HG03521 (cell line): ENCODE measurements around the gene CCT5.
"Not testable (repeated sequence)": the region's sequence is repeated elsewhere in the genome, so short reads cannot be mapped to it uniquely, and the experiment has no call there.

ENCODE experiments used
- ATAC-seq: cut with Tn5 transposase; IDR thresholded peaks from one replicate; pipeline ENCODE4 v1.9.1; 2021; ENCODE audit warnings: mild to moderate bottlenecking, moderate library complexity; ENCODE audit not compliant: unreplicated experiment

Gene CCT5

GRCh38 chr5:10244342-10244944, 5.6 kb upstream of the CCT5 start:
- ATAC-seq = no peak

DNA sequence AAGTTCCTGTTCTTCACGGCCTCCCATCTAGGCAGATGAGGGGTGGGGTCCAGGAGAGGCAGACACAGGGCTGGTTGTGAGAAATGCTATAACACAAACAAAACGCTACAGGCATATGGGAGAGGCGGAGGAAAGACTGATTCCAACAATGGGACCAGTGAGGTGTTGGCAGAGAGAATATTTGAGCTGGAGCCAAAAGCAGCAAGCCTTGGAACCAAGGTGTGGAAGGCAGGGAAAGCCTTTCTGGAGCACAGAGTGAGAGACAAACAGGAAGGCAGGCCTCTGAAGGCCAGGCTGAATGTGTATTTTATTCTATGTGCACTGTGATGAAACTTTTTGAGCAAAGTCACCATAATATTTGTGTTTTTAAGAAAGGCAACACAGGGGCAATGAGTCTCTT, 3.3 kb upstream of the CCT5 start:
- ATAC-seq = no peak

- not testable (repeated sequence) for ATAC-seq
These were observed 2.9 kb upstream of the CCT5 start for GRCh38 chr5:10247217-10247616.

DNA sequence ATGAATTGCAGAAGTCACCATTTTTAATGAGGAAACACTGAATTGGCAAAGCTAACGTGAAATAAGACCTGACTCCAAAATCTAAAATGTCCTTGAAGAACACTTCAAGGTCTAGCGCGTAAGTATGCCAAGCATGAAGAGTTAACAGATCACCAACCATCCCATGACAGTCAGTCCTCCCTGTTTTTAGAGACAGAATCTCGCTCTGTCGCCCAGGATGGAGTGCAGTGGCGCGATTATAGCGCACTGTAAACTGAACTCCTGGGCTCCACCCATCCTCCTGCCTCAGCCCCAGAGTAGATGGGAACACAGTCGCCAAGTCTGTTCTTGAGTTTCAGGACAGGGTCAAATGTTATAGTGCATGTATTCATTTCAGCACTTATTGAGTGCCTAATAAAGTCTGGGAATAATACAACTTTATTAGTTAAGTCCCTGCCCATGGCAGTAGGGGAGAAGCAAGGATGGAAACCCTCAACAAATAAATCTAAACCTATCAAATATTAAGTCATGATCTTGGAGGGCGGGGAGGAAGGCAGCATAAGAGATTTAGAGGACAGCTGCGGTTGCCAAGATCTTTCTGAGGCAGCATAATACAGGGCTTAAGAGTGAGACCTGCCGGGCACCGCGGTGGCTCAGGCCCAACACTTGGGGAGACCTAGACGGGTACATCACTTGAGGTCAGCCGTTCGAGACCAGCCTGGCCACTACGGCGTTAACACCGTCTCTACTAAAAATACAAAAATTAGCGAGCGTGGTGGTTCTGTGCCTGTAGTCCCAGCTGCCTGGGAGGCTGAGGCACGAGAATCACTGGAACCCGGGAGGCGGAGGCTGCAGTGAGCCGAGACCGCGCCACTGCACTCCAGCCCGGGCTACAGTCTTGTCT, 1.5 kb upstream of the CCT5 start:
- no peak for ATAC-seq

DNA sequence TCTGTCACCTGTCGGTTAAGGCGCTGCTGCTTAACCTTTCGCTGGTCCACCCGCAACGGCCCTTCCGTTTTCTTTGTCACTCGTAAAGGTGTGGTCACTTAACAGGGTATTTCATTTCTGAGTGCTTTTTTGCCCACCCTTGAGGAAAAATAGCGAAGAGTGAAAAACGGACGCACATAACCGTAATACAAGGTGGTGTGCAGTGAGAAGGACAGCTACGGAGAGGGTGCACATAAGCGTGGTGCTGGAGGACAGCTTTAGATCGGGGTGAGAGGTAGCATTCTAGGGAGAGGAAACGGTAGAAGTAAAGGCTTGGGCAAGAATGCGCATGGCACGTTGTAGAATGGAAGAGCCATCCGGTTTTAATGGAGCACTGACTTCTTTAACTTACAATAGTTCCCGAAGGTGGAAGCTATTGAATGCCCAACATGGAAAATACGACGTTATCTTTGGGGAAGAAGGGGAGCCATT, 761 bp downstream of the CCT5 start:
- peak; percentile 15 for ATAC-seq

DNA sequence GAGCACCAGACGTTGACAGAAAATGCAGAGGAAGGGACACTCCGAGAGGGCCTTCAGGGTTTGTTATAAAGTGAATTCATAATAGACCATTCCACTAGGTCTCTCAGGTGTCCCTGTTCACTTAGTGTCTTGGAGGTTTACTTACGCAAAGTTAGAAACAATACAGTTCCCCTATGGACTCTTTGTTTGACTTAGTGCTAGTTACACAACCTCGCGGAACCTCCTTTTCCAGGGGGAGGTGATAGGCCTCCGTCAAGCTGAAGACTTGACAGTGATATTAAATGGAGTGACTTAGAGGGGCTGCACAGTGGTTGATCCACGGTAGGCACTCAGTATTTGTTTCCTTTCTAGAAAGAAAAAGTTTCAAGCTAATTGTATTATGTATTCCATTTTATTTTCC, 1.3 kb downstream of the CCT5 start:
- no peak for ATAC-seq

- no peak for ATAC-seq
These were observed 3.3 kb downstream of the CCT5 start for GRCh38 chr5:10253390-10253789.

- no peak for ATAC-seq
These were observed 4.6 kb downstream of the CCT5 start for GRCh38 chr5:10254686-10255085.

DNA sequence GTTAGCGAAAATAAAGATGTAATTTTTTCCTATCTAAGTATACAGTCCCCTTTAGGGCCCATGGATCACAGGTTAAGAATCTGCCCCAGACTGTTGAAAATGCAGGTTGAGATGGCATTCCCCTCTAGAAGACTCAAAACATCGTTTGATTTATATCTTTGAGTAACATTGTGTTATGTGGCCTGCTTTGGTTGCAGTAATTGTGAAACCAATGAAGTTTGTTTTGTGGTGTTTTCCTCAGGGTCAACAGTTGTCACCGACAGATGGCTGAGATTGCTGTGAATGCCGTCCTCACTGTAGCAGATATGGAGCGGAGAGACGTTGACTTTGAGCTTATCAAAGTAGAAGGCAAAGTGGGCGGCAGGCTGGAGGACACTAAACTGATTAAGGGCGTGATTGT, 7.8 kb downstream of the CCT5 start:
- ATAC-seq = no peak

- ATAC-seq = no peak
These were observed 9.8 kb downstream of the CCT5 start for GRCh38 chr5:10259899-10260298.

DNA sequence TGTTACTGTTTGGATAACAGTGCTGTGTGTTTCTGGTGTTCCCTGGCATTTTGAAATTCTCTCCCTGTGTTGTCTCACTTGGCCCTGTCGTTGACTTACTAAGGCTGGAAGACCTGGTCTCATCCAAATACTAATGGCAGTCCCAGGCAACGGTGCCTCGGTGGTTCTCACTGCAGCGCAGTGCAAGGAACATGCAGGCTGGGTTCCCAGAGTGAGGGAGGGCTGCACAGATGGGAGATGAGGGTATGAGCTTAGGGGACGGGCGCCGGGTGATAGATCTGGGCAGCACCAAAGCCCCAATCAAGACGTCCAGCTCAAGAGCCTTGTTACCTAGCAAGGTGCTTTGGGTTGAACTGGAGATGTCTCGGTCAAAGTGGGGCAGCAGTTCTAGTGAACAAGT, 11.0 kb downstream of the CCT5 start:
- no peak for ATAC-seq

- ATAC-seq = no peak
These were observed 12.2 kb downstream of the CCT5 start for GRCh38 chr5:10262121-10262774.

DNA sequence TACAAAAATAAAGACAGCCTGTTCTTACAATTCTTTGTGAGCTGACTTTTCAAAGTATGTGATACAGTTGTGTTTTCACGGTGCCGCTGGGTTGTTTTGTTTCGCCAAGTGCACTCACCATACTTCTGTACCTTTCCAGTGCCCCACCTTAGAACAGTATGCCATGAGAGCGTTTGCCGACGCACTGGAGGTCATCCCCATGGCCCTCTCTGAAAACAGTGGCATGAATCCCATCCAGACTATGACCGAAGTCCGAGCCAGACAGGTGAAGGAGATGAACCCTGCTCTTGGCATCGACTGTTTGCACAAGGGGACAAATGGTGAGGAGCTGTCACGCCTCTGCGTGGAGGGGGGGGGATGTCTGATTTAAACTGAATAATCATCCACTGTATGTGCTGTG, 12.9 kb downstream of the CCT5 start:
- no peak for ATAC-seq

GRCh38 chr5:10264604-10265003, 14.5 kb downstream of the CCT5 start:
- no peak for ATAC-seq

DNA sequence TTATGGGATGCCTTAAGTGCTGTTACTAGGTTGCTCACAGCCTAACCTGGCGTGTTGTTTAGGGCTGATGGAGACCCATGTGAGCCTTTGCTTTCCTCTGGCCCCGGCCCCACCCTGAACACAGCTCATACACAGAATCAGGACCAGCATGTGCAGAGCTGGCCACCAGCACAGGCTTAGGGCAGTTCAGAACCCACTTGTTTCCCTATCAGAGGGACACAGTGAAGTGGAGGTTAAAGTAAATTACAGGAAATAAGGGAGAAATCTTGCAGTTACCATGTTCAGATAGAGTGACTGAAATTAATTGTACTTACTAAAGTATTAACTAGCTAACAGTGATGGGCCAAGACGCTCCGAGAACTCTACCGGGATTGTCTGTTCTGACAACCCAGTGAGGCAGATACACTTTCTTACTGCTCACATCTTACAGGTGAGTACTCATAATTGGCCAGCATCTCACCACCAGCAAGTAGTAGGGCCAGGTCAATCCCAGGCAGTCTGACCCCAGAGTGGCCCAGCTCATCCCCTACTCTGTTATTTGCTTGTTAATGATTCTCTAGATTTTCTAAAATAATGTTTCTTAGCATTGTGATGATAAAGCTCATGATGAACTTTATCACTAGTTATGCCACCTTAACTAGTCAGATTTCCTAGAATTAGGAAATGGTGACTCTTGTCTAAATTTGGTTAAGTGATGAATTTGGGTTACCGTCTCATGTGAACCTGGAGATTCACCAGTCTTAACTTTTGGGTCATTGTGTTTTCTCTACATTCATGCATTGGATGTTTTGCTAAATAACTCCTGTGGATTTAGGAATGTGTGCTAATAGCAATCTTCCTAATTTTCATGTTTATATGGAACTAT, 15.4 kb downstream of the CCT5 start:
- no peak for ATAC-seq

DNA sequence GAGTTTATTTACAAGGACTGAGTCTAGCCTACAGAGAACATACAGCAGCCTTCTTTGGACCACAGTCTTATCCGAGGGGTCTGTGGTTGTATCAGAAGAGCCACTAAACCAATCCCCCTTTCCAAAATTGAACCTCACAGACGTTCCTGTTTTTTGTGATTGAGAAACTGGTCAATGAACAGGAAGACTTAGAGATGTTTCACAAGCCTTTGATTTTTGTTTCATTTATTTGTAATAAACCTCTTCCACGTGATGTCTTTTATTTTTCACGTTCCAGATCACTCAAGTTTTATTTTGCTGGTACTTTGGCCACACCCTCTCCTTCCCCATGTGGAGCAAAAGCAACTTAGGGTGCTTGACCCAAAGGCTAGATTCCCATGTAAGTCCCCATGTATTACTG, 16.1 kb downstream of the CCT5 start:
- no peak for ATAC-seq

- no peak for ATAC-seq
These were observed 16.8 kb downstream of the CCT5 start for GRCh38 chr5:10266839-10267238.

DNA sequence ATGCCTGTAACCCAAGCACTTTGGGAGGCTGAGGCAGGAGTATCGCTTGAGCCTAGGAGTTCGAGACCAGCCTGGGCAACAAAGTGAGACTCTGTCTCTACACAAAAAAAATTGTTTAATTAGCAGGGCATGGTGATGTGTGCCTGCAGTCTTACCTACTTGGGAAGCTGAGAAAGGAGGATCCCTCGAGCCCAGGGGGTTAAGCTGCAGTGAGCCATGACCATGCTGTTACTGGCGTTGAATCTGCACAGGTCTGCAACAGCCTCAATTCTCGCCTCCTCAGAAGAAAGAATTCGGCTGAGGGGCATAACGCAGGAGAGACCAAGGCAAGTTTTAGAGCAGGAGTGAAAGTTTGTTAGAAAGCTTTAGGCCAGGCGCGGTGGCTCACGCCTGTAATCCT, 18.0 kb downstream of the CCT5 start:
- ATAC-seq = no peak

- ATAC-seq = no peak
These were observed 22.2 kb downstream of the CCT5 start for GRCh38 chr5:10272053-10272874.

DNA sequence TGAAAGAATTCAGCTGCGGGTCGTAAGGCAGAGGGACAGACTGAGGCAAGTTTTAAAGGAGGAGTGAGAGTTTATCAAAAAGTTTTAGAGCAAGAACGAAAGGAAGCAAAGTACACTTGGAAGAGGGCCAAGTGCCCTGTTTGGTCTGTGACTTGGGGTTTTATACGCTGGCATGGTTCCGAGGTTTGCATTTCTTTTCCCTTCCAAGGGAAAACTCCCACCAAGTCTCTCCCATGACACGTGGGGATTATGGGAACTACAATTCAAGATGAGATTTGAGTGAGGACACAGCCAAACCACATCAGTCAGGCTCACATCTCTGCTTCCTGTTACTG, 22.8 kb downstream of the CCT5 start:
- ATAC-seq = not testable (repeated sequence)
